H1 (cell line): ENCODE data around the gene TMPRSS13. TPM values are rescaled to one million over a fixed set of nuclear protein-coding genes. Genes with fewer than 3 reads are reported as not detected.

Source experiments
- CTCF ChIA-PET: fragments of 300-600 bp; sonication (Branson Sonifier 250); formaldehyde crosslinking; loops from one replicate; lab custom pipeline; 2021; ENCODE audit not compliant: partially characterized antibody; lab: Charles Lee
- POLR2A ChIA-PET: fragments of 300-600 bp; sonication (Branson Sonifier 250); formaldehyde crosslinking; loops from one replicate; lab custom pipeline; 2021; ENCODE audit warnings: inconsistent platforms; ENCODE audit not compliant: partially characterized antibody; lab: Charles Lee
- DNase-seq, 2 experiments: peaks; one replicate each; pipeline versions ENCODE4 v3.0.0 to v3.0.0-alpha.2; 2010 to 2022; ENCODE audit warnings: low spot score in 2 of 2, low read depth in 1 of 2, mixed read lengths in 1 of 2
- FAIRE-seq: peaks from 2 replicates; lab custom pipeline; 2011; peaks lifted over from hg19 to GRCh38; lab: Jason Lieb, UNC
- H2AFZ ChIP-seq: 2 replicates; pipeline ENCODE4 v1.8.1; 2012; ENCODE audit warnings: low read length, inconsistent platforms
- H2AK5ac ChIP-seq: 2 replicates; pipeline ENCODE4 v1.6.1; 2013; ENCODE audit warnings: low read depth, low read length
- H2BK120ac ChIP-seq: replicated peaks from 2 replicates; pipeline ENCODE3; 2013; ENCODE audit warnings: low read depth, low read length, inconsistent platforms
- H2BK12ac ChIP-seq: 2 replicates; pipeline ENCODE4 v1.6.1; 2013; ENCODE audit warnings: low read depth, low read length
- H2BK15ac ChIP-seq: 2 replicates; pipeline ENCODE4 v1.6.1; 2013; ENCODE audit warnings: low read length
- H2BK20ac ChIP-seq: 2 replicates; pipeline ENCODE4 v1.6.1; 2013; ENCODE audit warnings: low read length
- H2BK5ac ChIP-seq: 2 replicates; pipeline ENCODE4 v1.6.1; 2013; ENCODE audit warnings: low read depth, low read length
- H3K14ac ChIP-seq: 2 replicates; pipeline ENCODE4 v1.6.1; 2013; ENCODE audit warnings: inconsistent platforms; ENCODE audit not compliant: insufficient read length
- H3K18ac ChIP-seq: 2 replicates; pipeline ENCODE4 v1.6.1; 2013; ENCODE audit warnings: low read length; ENCODE audit errors: extremely low read depth
- H3K23ac ChIP-seq: 2 replicates; pipeline ENCODE4 v1.6.1; 2013; ENCODE audit warnings: inconsistent platforms; ENCODE audit not compliant: insufficient read length
- H3K23me2 ChIP-seq: 2 replicates; pipeline ENCODE4 v1.6.1; 2013; ENCODE audit warnings: low read depth, low read length
- H3K27ac ChIP-seq: 2 replicates; pipeline ENCODE4 v1.6.1; 2011; ENCODE audit warnings: low read depth, low read length, inconsistent platforms
- H3K27me3 ChIP-seq, 4 experiments: replicated peaks in 1 of 4; 1 replicate in 1 of 4; 2 replicates in 3 of 4; pipeline versions ENCODE4 v1.6.1 to v1.8.1; 2011 to 2013; ENCODE audit warnings: low read length in 3 of 4, mild to moderate bottlenecking in 3 of 4, inconsistent platforms in 2 of 4, mixed read lengths in 2 of 4, moderate library complexity in 1 of 4; ENCODE audit not compliant: control insufficient read depth in 3 of 4, insufficient read depth in 3 of 4; ENCODE audit errors: extremely low read depth in 1 of 4
- H3K36me3 ChIP-seq, 4 experiments: 2 replicates each; pipeline versions ENCODE4 v1.6.1 to v1.8.1; 2011 to 2013; ENCODE audit warnings: mild to moderate bottlenecking in 4 of 4, low read length in 3 of 4, moderate library complexity in 2 of 4, control low read depth in 1 of 4, inconsistent platforms in 1 of 4; ENCODE audit not compliant: insufficient read depth in 4 of 4, control insufficient read depth in 2 of 4
- H3K4ac ChIP-seq: replicated peaks from 2 replicates; pipeline ENCODE3; 2013; ENCODE audit warnings: low read length, low read depth, mixed read lengths, inconsistent platforms; ENCODE audit not compliant: insufficient read length
- H3K4me1 ChIP-seq, 4 experiments: replicated peaks in 1 of 4; 1 replicate in 1 of 4; 2 replicates in 3 of 4; pipeline versions ENCODE4 v1.6.1 to v1.8.1; 2011 to 2013; ENCODE audit warnings: low read length in 3 of 4, inconsistent platforms in 2 of 4, mixed read lengths in 1 of 4; ENCODE audit not compliant: insufficient read depth in 4 of 4, control insufficient read depth in 3 of 4
- H3K4me2 ChIP-seq, 2 experiments: 2 replicates each; pipeline versions ENCODE4 v1.6.1 to v1.8.1; 2011 to 2013; ENCODE audit warnings: low read depth in 2 of 2, low read length in 2 of 2, control low read depth in 1 of 2, inconsistent platforms in 1 of 2, mild to moderate bottlenecking in 1 of 2; ENCODE audit not compliant: insufficient read depth in 1 of 2
- H3K4me3 ChIP-seq, 4 experiments: fragments of 200-600, 300-600 bp in 1 of 4; sonication (generic), shearing (Covaris generic), sonication (Bioruptor Twin) in 1 of 4; 2 replicates each; pipeline versions ENCODE4 v1.5.1 to v1.8.1; 2011 to 2016; ENCODE audit warnings: low read length in 4 of 4, low read depth in 3 of 4, control low read depth in 2 of 4, inconsistent platforms in 2 of 4, mild to moderate bottlenecking in 2 of 4, mixed read lengths in 1 of 4, moderate library complexity in 1 of 4; ENCODE audit not compliant: insufficient read depth in 2 of 4; ENCODE audit errors: extremely low read depth in 1 of 4
- H3K56ac ChIP-seq: replicated peaks from 2 replicates; pipeline ENCODE3; 2013; ENCODE audit warnings: low read depth, mild to moderate bottlenecking, mixed read lengths, low read length, inconsistent platforms; ENCODE audit not compliant: insufficient read length
- H3K79me1 ChIP-seq: 2 replicates; pipeline ENCODE4 v1.6.1; 2013; ENCODE audit warnings: low read depth, low read length, control low read depth
- H3K79me2 ChIP-seq, 2 experiments: 2 replicates each; pipeline versions ENCODE4 v1.6.1 to v1.8.1; 2012 to 2013; ENCODE audit warnings: low read length in 2 of 2, mild to moderate bottlenecking in 2 of 2, inconsistent platforms in 1 of 2; ENCODE audit not compliant: insufficient read depth in 2 of 2, control insufficient read depth in 1 of 2
- H3K9ac ChIP-seq, 4 experiments: replicated peaks in 1 of 4; 1 replicate in 1 of 4; 2 replicates in 3 of 4; pipeline versions ENCODE4 v1.6.1 to v1.8.1; 2011 to 2013; ENCODE audit warnings: low read depth in 3 of 4, low read length in 3 of 4, control low read depth in 2 of 4, mild to moderate bottlenecking in 2 of 4, moderate library complexity in 2 of 4, inconsistent platforms in 1 of 4; ENCODE audit errors: extremely low read depth in 1 of 4
- H3K9me3 ChIP-seq, 2 experiments: 2 replicates each; pipeline versions ENCODE4 v1.6.1 to v1.8.1; 2012 to 2013; ENCODE audit warnings: mild to moderate bottlenecking in 2 of 2, moderate library complexity in 2 of 2, control low read depth in 1 of 2, inconsistent platforms in 1 of 2, low read depth in 1 of 2, low read length in 1 of 2, mixed read lengths in 1 of 2; ENCODE audit not compliant: insufficient read depth in 2 of 2
- H4K20me1 ChIP-seq, 2 experiments: replicated peaks in 1 of 2; 2 replicates each; pipeline versions ENCODE3 to v1.8.1; 2011 to 2013; ENCODE audit warnings: inconsistent platforms in 2 of 2, low read length in 2 of 2, mild to moderate bottlenecking in 1 of 2; ENCODE audit not compliant: insufficient read depth in 2 of 2, control insufficient read depth in 1 of 2
- H4K5ac ChIP-seq: 2 replicates; pipeline ENCODE4 v1.6.1; 2013; ENCODE audit warnings: low read length, low read depth, mixed read lengths, inconsistent platforms; ENCODE audit not compliant: insufficient read length
- H4K8ac ChIP-seq: 2 replicates; pipeline ENCODE4 v1.8.0; 2013; ENCODE audit warnings: mild to moderate bottlenecking, moderate library complexity, low read length, inconsistent platforms; ENCODE audit not compliant: insufficient read depth; ENCODE audit errors: extremely low read depth
- H4K91ac ChIP-seq: replicated peaks from 2 replicates; pipeline ENCODE3; 2013; ENCODE audit warnings: low read length, mixed read lengths, inconsistent platforms; ENCODE audit not compliant: insufficient read length
- BCL11A ChIP-seq, 2 experiments: IDR thresholded peaks; one replicate each; pipeline ENCODE4 v1.6.1; 2011; ENCODE audit warnings: low read depth in 2 of 2, low read length in 2 of 2, mild to moderate bottlenecking in 2 of 2
- CBX5 ChIP-seq: fragments of 300-800, 300-1000 bp; sonication (generic); IDR thresholded peaks from 2 replicates; pipeline ENCODE4 v1.7.1; 2016; ENCODE audit warnings: antibody characterized with exemption, low read length, low read depth
- KDM5A ChIP-seq: fragments of 200-600 bp; IDR thresholded peaks from 2 replicates; pipeline ENCODE4 v1.7.1; 2012; ENCODE audit warnings: mild to moderate bottlenecking, low read length, inconsistent platforms, mixed read lengths
- POLR2AphosphoS5 ChIP-seq: IDR thresholded peaks from 2 replicates; pipeline ENCODE4 v1.6.1; 2011; ENCODE audit warnings: low read depth, low read length
- POU5F1 ChIP-seq: IDR thresholded peaks from 2 replicates; pipeline ENCODE4 v1.6.1; 2011; ENCODE audit warnings: low read depth, mild to moderate bottlenecking, low read length, moderate library complexity
- RBBP5 ChIP-seq: IDR thresholded peaks from 2 replicates; pipeline ENCODE4 v1.7.1; 2012; ENCODE audit warnings: low read depth, mild to moderate bottlenecking, inconsistent platforms, low read length, moderate library complexity, borderline replicate concordance
- RFX5 ChIP-seq: IDR thresholded peaks from 2 replicates; pipeline ENCODE4 v1.6.1; 2011; ENCODE audit warnings: low read depth, low read length, improper control_type of control experiment, borderline replicate concordance
- SP1 ChIP-seq: IDR thresholded peaks from 2 replicates; pipeline ENCODE4 v1.6.1; 2011; ENCODE audit warnings: low read depth, low read length
- SP2 ChIP-seq: IDR thresholded peaks from 2 replicates; pipeline ENCODE4 v1.6.1; 2012; ENCODE audit warnings: mild to moderate bottlenecking, low read length, inconsistent platforms
- SP4 ChIP-seq: IDR thresholded peaks from 2 replicates; pipeline ENCODE4 v1.6.1; 2012; ENCODE audit warnings: low read length, inconsistent platforms
- TBP ChIP-seq: IDR thresholded peaks from 2 replicates; pipeline ENCODE4 v1.6.1; 2011; ENCODE audit warnings: low read depth, low read length, improper control_type of control experiment
- TEAD4 ChIP-seq: IDR thresholded peaks from 2 replicates; pipeline ENCODE4 v1.6.1; 2012; ENCODE audit warnings: low read depth, low read length, inconsistent platforms, mixed read lengths
- ZNF274 ChIP-seq: IDR thresholded peaks from 2 replicates; pipeline ENCODE4 v1.7.0; 2012; ENCODE audit warnings: low read length, borderline replicate concordance; ENCODE audit errors: extremely low read depth
- WGBS, 2 experiments: shearing (Covaris generic) in 1 of 2; methylation state at CpG; one replicate each; pipeline versions ENCODE4 v1.1.6 to v1.1.7; 2013 to 2015; ENCODE audit warnings: low lambda C conversion rate in 2 of 2, mixed read lengths in 2 of 2, inconsistent platforms in 1 of 2, low coverage in 1 of 2, missing lambda C conversion rate in 1 of 2; ENCODE audit not compliant: insufficient replicate concordance in 2 of 2, insufficient coverage in 1 of 2, insufficient read length in 1 of 2; ENCODE audit errors: extremely low coverage in 1 of 2, missing lambda C conversion rate in 1 of 2; 5-methylcytosine and 5-hydroxymethylcytosine counted together
- polyA plus RNA-seq, 7 experiments: library from polyadenylated mRNA; depleted of rRNA in 3 of 7; stranded (reverse) in 5 of 7; unstranded in 2 of 7; fragments of >200 nt in 5 of 7; fragments of 200-250 nt in 2 of 7; gene quantifications; 1 replicate in 5 of 7; 2 replicates in 1 of 7; 4 replicates in 1 of 7; pipeline versions ENCODE4 v1.2.1 to v1.2.3, GENCODE V29; 2011 to 2013; ENCODE audit warnings: missing spikeins in 2 of 7, mixed read lengths in 2 of 7
- total RNA-seq: library from RNA; stranded (reverse); fragmentation: NEBNext Ultra II Directional; extraction: Animal tissue kit (Norgen Biotek cat#: 25700); gene quantifications from 2 replicates; pipeline ENCODE4 v1.2.1, GENCODE V29; 2021
- TF ChIP-seq, protein P1 (sequence below): IDR thresholded peaks from 2 replicates; pipeline ENCODE4 v1.6.1; 2012; ENCODE audit warnings: inconsistent platforms

Gene TMPRSS13
- total and polyA plus RNA-seq, 2 of the 8 experiments (the other 6 are each of a cell fraction or from before 2014, with no cell fraction given), result 0.61 to 0.79 TPM

- Histone ChIP-seq H4K5ac (no peak overlapping the region), H2BK15ac (no peak overlapping the region), H3K56ac (no peak overlapping the region), H2BK120ac (no peak overlapping the region), H3K14ac (no peak overlapping the region), H3K79me1 (no peaks in the 10 kb centered on the region; the same call in 1 of the 2 replicates), H3K23me2 (no peaks in the 10 kb centered on the region), H3K4ac (no peak overlapping the region), H2AFZ (no peak overlapping the region), H2BK5ac (no peak overlapping the region), H3K9ac (no peak overlapping the region), H3K27ac (no peak overlapping the region), H3K4me1 (peaks cover 6 to 19% (median 14%) of the 10 kb centered on the region in 4 experiments), H4K8ac (no peak overlapping the region), H3K18ac (no peak overlapping the region), H3K9me3 (no peaks in the 10 kb centered on the region), H3K79me2 (peaks cover 0 to 32% of the 10 kb centered on the region in 2 experiments; a peak in 2 of 4 replicates), H3K27me3 (no peaks in the 10 kb centered on the region), H2BK12ac (no peak overlapping the region), H3K36me3 (no peaks in the 10 kb centered on the region), H2BK20ac (no peak overlapping the region), H3K4me2 (no peak overlapping the region), H3K4me3 (no peak overlapping the region), H2AK5ac (no peak overlapping the region), H4K20me1 (peaks cover 6 to 11% of the 10 kb centered on the region in 2 experiments), H3K23ac (no peak overlapping the region), H4K91ac (no peak overlapping the region)
- 79% methylated on average over 9 of the region's 9 CpGs; no CpG with 5 or more reads in 1 of the 2 experiments for WGBS, 2 experiments
- TF ChIP-seq TEAD4 (no peak), BCL11A (IDR thresholded peaks at IDR 0.05; ENCODE audit: low read depth in 2 of 2, low read length in 2 of 2) (no peak), CBX5 (no peak), RFX5 (no peak), ZNF274 (no peak), KDM5A (no peak), POLR2AphosphoS5 (no peak), SP1 (no peak), POU5F1 (no peak), SP4 (no peak), SP2 (no peak), TBP (no peak), RBBP5 (no peak)
- TF ChIP-seq, protein P1, sequence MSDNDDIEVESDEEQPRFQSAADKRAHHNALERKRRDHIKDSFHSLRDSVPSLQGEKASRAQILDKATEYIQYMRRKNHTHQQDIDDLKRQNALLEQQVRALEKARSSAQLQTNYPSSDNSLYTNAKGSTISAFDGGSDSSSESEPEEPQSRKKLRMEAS, result no peak
- DNase-seq, result no peak
- ChIA-PET POLR2A (no interaction called here), CTCF (interaction anchor here (0.7 to 5.8 kb wide), 9 partner anchors 10 to 434 kb away, joined by 3 to 28 read pairs (median 4); no protein-coding TSS in a partner anchor)
- no peak for FAIRE-seq
Observed at GRCh38 chr11:117859488-117860112, 69.6 kb downstream of the TMPRSS13 start.
